Neural cell (in vitro differentiated cells): ENCODE results near the gene PRR14. TPM values are rescaled to one million over a fixed set of nuclear protein-coding genes. Genes with fewer than 3 reads are reported as not detected.

Experiments
- H2AFZ ChIP-seq: fragments of 200-600, 300-800 bp; sonication (generic), shearing (Covaris generic); 2 replicates; pipeline ENCODE4 v1.6.0; 2014; ENCODE audit warnings: low read depth, mild to moderate bottlenecking, antibody characterized with exemption, low read length, moderate library complexity
- H3F3A ChIP-seq: fragments of 200-600 bp; shearing (Covaris generic); 2 replicates; pipeline ENCODE4 v1.6.1; 2016; ENCODE audit warnings: mild to moderate bottlenecking, moderate library complexity, mixed read lengths, antibody characterized with exemption, low read length; ENCODE audit not compliant: insufficient read depth, poor library complexity, severe bottlenecking
- H3K27ac ChIP-seq: fragments of 200-600, 300-800 bp; sonication (generic), shearing (Covaris generic); 2 replicates; pipeline ENCODE4 v1.5.1; 2014; ENCODE audit warnings: mild to moderate bottlenecking, low read length, moderate library complexity
- H3K27me3 ChIP-seq: fragments of 300-800, 200-600 bp; sonication (generic), shearing (Covaris generic); 2 replicates; pipeline ENCODE4 v1.6.0; 2014; ENCODE audit warnings: mild to moderate bottlenecking, low read depth, low read length, moderate library complexity; ENCODE audit not compliant: insufficient read depth
- H3K36me3 ChIP-seq: fragments of 300-800, 200-600 bp; sonication (generic), shearing (Covaris generic); 2 replicates; pipeline ENCODE4 v1.5.1; 2014; ENCODE audit warnings: mild to moderate bottlenecking, antibody characterized with exemption, low read length, moderate library complexity; ENCODE audit not compliant: insufficient read depth
- H3K4me2 ChIP-seq: fragments of 300-800, 200-600 bp; sonication (generic), shearing (Covaris generic); 2 replicates; pipeline ENCODE4 v1.6.0; 2014; ENCODE audit warnings: mild to moderate bottlenecking, low read length
- H3K4me3 ChIP-seq: fragments of 300-800, 200-600 bp; sonication (generic), shearing (Covaris generic); 2 replicates; pipeline ENCODE4 v1.5.1; 2014; ENCODE audit warnings: mild to moderate bottlenecking, low read length, moderate library complexity
- H3K79me2 ChIP-seq: fragments of 200-600 bp; shearing (Covaris generic); replicated peaks from 2 replicates; pipeline ENCODE4 v1.6.0; 2014; ENCODE audit warnings: mild to moderate bottlenecking, low read length, moderate library complexity; ENCODE audit not compliant: insufficient read depth
- H3K9ac ChIP-seq: fragments of 300-800, 200-600 bp; sonication (generic), shearing (Covaris generic); 2 replicates; pipeline ENCODE4 v1.6.1; 2016; ENCODE audit warnings: mild to moderate bottlenecking, low read length, mixed read lengths
- H3K9me2 ChIP-seq: fragments of 200-600 bp; shearing (Covaris generic); 2 replicates; pipeline ENCODE4 v1.6.1; 2016; ENCODE audit warnings: mild to moderate bottlenecking, low read length, mixed read lengths; ENCODE audit not compliant: insufficient read depth
- H3K9me3 ChIP-seq: fragments of 200-600, 300-800 bp; sonication (generic), shearing (Covaris generic); 2 replicates; pipeline ENCODE4 v1.6.1; 2016; ENCODE audit warnings: mild to moderate bottlenecking, mixed run types, low read length, moderate library complexity, mixed read lengths
- H4K20me1 ChIP-seq: fragments of 200-600 bp; shearing (Covaris generic); 2 replicates; pipeline ENCODE4 v1.6.1; 2016; ENCODE audit warnings: mild to moderate bottlenecking, mixed run types; ENCODE audit not compliant: insufficient read depth
- CTCF ChIP-seq: fragments of 450-650 bp; IDR thresholded peaks from 2 replicates; pipeline ENCODE4 v1.5.1; 2014; ENCODE audit warnings: antibody characterized with exemption, mild to moderate bottlenecking, moderate library complexity; ENCODE audit not compliant: poor library complexity, severe bottlenecking
- EP300 ChIP-seq: fragments of 450-650 bp; conservative IDR thresholded peaks from 2 replicates; pipeline ENCODE4 v1.6.1; 2014; ENCODE audit warnings: antibody characterized with exemption, mild to moderate bottlenecking, moderate library complexity; ENCODE audit not compliant: poor library complexity, severe bottlenecking
- EZH2 ChIP-seq: fragments of 200-600, 300-800 bp; shearing (Covaris generic), sonication (generic); IDR thresholded peaks from 2 replicates; pipeline ENCODE4 v1.6.1; 2014; ENCODE audit warnings: antibody characterized with exemption, low read length, borderline replicate concordance, mild to moderate bottlenecking; ENCODE audit not compliant: insufficient read depth, poor library complexity, severe bottlenecking
- MXI1 ChIP-seq: fragments of 450-650 bp; conservative IDR thresholded peaks from 2 replicates; pipeline ENCODE4 v1.6.1; 2014; ENCODE audit warnings: antibody characterized with exemption, mild to moderate bottlenecking; ENCODE audit not compliant: poor library complexity, severe bottlenecking
- POLR2AphosphoS5 ChIP-seq: IDR thresholded peaks from 2 replicates; pipeline ENCODE4 v1.6.1; 2012
- RAD21 ChIP-seq: fragments of 450-650 bp; conservative IDR thresholded peaks from 2 replicates; pipeline ENCODE4 v1.6.1; 2014; ENCODE audit warnings: antibody characterized with exemption, mild to moderate bottlenecking, moderate library complexity
- REST ChIP-seq: IDR thresholded peaks from 2 replicates; pipeline ENCODE4 v1.6.1; 2012; ENCODE audit warnings: borderline replicate concordance
- SMC3 ChIP-seq: fragments of 450-650 bp; conservative IDR thresholded peaks from 2 replicates; pipeline ENCODE4 v1.6.1; 2014; ENCODE audit warnings: antibody characterized with exemption, mild to moderate bottlenecking, moderate library complexity; ENCODE audit not compliant: poor library complexity
- TAF1 ChIP-seq: IDR thresholded peaks from 2 replicates; pipeline ENCODE4 v1.6.1; 2012; ENCODE audit warnings: low read depth
- polyA plus RNA-seq: library from polyadenylated mRNA; depleted of rRNA; stranded (reverse); fragments of >200 nt; gene quantifications from 2 replicates; pipeline ENCODE4 v1.2.3, GENCODE V29; 2014

PRR14 gene
- polyA plus RNA-seq, 1 donor from 2014 or later, result 23.3 TPM

GRCh38 chr16:30664616-30665109 lies 13.9 kb downstream of the PRR14 start:
- no peaks in the 10 kb centered on the region for H3K9me2 ChIP-seq
- no peaks in the 10 kb centered on the region for H3K27me3 ChIP-seq
- H4K20me1 ChIP-seq, result no peaks in the 10 kb centered on the region

GRCh38 chr16:30665155-30665829 lies 14.5 kb downstream of the PRR14 start:
- no peak overlapping the region for H3K9ac ChIP-seq
- peaks cover 32% of the 10 kb centered on the region for H3K79me2 ChIP-seq
- no peaks in the 10 kb centered on the region for H3K9me2 ChIP-seq
- no peaks in the 10 kb centered on the region for H3F3A ChIP-seq
- TF ChIP-seq REST, result no peak
- no peak for TF ChIP-seq EZH2
- no peak for TF ChIP-seq MXI1
- TF ChIP-seq EP300, result no peak
- no peak for TF ChIP-seq POLR2AphosphoS5
- no peak for TF ChIP-seq CTCF
- TF ChIP-seq TAF1, result no peak
- TF ChIP-seq SMC3, result no peak
- TF ChIP-seq RAD21, result no peak
- H3K36me3 ChIP-seq, result peaks cover 8% of the 10 kb centered on the region
- H3K4me3 ChIP-seq, result no peak overlapping the region
- H3K27me3 ChIP-seq, result no peaks in the 10 kb centered on the region
- no peak overlapping the region for H3K4me2 ChIP-seq
- H4K20me1 ChIP-seq, result no peaks in the 10 kb centered on the region
- H2AFZ ChIP-seq, result no peak overlapping the region
- H3K27ac ChIP-seq, result no peak overlapping the region
- no peaks in the 10 kb centered on the region for H3K9me3 ChIP-seq

More at GRCh38 chr16:30664616-30665109, 13.9 kb downstream of the PRR14 start:
- Histone ChIP-seq H3K79me2 (peaks cover 38% of the 10 kb centered on the region), H3K9ac (no peak overlapping the region), H3K4me3 (no peak overlapping the region), H3K9me3 (no peaks in the 10 kb centered on the region), H3K36me3 (peaks cover 8% of the 10 kb centered on the region), H3K27ac (no peak overlapping the region), H2AFZ (no peak overlapping the region), H3K4me2 (no peak overlapping the region), H3F3A (no peaks in the 10 kb centered on the region)
- TF ChIP-seq EZH2 (no peak), CTCF (no peak), MXI1 (no peak)
